Activated naive CD4-positive, alpha-beta T cell (primary cell): ENCODE measurements around the gene CTBP2.
"Not testable (repeated sequence)": the region's sequence is repeated elsewhere in the genome, so short reads cannot be mapped to it uniquely, and the experiment has no call there.

Source experiments
- DNase-seq, 4 experiments: peaks; one replicate each; lab custom pipeline; 2025; lab: John Stamatoyannopoulos, UW

CTBP2 gene

DNA sequence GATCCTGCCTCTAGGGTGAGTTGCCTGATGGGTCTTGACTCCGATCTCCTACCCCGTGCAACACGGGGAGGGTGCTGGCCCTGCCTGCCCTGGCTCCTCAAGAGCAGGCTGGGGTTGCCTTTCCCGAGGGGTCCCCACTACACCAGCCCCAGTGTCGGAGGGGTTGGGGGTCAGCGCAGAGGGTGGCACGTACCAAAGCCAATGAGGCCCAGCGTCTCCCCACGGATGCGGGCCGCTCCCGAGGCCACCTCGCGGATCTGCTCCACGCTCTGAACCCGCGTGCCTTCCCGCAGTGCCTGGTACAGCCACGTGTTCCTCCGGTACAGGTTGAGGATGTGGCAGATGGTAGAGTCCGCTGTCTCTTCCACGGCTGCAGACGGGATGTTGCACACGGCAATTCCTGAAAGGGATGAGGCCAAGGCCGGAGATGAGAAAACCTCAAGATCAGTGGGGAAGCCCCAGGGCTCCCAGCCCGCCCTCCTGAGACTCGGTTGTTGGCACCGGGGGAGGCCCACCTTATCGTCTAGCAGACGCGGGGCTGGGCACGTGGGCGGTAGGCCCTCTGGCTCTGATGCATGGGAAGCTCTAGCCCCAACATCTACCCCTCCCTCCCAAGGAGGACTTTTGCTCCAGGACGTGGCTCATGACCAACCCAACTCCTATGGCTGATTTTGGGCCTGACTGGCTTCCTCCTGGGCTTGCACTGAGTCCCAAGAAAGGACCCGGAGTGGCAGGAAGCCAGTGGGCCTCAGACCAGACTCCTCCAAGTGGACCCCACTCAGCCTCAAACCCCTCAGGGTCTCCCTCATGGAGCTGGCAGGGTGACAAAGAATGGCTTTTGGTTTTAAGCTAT lies 162.4 kb downstream of the CTBP2 start:
- DNase-seq, result no peak

DNA sequence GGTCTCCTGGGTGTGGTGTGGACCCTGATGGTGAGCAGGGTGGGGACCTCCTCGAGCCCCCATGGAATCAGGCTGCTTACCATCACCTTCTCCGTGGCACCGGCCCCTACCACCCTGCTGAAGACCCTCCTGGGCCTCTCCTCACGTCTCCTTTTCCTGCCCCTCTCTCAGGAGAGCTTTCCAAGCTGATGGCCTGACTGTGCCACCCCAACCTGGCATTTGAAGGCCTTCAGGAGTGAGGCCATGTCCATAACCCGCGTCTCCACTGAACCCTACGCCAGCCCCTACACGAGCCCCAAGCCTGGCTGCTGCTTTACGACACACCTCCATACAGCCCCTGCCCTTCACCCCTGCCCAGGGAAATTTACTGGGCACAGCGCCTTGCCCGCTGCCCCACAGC lies 163.1 kb downstream of the CTBP2 start:
- DNase-seq, result no peak

DNA sequence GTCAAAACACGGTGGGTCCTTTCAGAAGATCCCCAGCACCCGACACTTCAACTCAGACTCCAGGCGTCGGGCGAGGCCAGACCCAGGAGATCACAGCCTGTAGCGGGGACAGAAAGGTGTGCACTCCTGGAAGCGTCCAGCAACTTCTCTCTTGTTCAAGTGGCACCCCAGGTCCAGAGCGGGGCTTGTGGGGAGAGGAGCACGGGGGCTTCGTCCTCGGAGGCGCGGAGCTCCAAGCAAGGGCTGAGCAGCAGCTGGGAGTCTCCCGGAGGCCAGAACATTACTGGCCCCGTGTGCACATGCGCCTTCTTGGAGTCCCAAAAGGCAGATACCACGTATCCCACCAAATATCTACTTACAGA lies 163.5 kb downstream of the CTBP2 start:
- DNase-seq, result no peak

DNA sequence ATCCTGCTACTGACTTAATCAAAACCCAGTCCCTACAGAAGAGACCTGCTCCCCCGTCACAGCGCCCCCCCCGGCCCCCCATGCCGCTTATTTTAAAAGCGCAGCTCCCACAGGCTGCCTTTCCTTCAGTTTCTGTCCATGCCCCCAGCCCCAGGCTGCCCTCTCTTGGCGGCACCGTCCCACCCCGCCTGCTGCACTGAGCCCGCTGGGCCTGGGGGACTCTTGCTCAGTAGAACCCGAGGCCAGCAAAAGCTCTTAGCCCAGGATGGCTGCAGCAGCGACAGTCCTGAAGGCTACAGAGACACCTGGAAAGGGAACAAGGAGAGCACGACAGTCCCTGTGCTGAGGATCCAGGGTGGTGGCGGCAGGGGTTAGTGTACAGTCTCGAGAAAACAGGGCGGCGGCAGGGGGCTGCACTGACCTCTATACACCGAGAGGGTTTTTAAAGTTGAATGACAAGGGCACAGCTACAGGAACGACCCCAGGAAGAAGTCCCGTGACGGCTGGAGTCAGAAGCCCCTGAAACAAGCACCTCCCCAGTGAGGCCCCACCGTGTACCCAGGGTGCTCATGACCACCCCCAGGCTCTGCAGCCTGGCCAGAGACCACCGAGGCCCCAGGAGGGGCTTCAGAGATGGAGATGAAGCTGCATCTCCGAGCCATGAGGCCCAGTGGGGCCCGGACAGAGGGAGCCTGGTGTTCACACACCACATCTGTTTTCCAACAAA lies 164.1 kb downstream of the CTBP2 start:
- DNase-seq, result no peak

DNA sequence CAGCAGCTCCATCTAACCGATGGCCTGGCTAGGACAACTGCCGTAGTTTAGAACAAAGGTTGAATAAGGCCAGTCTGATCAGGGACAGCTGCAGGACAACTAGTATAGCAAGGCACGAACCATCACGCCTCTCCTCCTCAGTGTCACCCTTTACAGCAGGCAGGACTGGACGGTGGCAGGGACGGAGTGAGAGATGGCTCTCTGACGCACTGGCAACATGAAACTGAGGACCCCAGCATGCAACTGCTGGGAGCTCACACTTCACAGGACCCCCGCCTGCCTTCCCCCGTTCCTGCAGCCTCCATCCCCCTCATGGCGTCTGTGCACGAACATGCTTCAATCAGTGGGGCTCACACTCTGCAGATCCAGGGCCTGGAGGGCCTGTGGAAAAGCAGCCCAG lies 164.8 kb downstream of the CTBP2 start:
- no peak for DNase-seq

DNA sequence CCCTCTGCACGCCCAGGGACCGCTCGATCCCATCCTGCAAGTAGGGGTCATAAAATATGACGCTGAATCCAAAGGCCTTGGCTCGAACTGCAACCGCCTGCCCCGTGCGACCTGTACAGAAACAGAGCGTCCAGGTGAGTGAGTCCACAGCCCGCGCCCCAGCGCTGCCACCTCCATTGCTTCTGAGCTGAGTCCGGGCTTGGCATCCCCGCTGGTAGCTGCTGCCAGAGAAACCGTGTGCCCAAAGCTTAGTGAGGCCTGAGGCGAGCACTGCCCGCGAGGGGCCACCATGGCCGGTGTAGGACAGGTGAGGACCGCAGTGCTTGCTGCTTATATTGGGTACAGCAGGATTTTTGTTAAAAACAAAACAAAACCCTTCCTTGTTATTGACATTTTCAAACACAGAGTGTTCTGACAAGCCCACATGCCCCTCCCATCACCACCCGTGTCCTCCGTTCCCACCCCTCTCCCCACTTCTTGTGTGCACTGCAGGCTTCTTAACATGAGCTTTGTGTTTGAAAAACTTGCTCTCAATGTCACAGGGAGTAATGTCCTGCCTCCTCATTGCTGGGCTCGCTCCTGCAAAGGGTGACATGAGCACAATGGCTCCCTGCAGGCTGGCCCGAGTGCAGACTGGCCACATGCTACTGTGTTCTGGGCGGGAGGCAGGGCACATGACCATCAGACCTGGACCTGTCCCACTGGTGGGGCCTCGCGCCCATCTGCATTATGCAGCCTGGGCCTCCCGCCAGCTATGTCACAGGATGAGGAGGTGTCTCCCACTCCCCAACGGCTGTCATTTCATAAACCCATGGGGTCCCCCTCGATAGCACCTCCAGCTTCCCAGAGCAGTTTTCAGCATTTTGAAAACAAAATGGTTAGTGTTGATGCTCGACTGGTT lies 165.5 kb downstream of the CTBP2 start:
- DNase-seq, result no peak

DNA sequence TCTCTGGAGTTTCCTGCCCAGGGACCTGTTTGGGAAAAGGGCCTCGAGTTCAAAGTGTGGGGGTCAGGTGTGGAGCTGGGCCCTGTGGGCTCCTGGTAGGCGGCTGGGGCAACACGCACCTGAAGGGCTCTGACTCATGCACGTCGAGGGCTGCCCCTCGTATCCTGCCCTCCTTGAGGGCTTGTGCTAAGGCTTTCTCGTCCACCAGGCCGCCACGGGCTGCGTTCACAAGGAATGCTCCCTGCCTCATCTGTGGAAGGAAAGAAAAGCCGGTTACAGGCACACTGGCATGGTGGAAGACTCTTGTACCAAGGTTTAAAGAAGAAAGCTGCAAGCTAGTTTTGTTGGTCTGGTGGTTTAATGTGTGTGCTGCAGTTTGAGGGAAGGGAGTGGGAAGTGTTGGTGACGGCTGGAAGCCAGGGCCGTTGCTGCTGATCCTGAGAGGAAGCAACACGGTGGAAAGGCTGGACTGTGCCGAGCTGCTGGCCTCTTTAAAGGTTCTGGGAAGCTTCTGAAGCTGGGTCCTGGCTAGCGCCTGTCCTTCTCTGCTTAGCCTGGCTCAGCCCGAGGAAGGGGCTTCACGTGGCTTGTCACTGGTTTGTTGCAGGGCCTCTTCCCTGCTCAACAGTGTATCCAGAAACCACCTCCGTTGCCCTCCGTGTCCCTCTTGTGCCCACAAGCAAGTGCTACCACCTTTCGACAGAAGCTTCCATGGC lies 166.5 kb downstream of the CTBP2 start:
- no peak for DNase-seq

DNA sequence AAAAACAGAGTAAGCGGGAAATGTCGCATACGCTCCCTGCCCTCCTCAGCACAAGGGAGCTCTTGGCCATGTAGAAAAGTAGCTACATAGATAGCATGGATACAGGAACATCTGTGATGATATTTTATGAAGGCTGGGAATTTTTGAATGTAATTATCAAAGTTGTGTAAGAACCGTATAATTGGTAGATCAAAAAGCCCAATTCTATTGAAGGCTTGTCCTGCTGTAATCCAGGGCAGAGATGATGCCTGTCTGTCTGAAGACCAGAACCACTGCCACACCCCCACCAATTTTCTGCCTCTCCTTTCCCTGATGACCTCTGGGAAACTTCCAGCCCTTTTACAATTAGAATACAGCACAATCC lies 167.0 kb downstream of the CTBP2 start:
- DNase-seq, result no peak

DNA sequence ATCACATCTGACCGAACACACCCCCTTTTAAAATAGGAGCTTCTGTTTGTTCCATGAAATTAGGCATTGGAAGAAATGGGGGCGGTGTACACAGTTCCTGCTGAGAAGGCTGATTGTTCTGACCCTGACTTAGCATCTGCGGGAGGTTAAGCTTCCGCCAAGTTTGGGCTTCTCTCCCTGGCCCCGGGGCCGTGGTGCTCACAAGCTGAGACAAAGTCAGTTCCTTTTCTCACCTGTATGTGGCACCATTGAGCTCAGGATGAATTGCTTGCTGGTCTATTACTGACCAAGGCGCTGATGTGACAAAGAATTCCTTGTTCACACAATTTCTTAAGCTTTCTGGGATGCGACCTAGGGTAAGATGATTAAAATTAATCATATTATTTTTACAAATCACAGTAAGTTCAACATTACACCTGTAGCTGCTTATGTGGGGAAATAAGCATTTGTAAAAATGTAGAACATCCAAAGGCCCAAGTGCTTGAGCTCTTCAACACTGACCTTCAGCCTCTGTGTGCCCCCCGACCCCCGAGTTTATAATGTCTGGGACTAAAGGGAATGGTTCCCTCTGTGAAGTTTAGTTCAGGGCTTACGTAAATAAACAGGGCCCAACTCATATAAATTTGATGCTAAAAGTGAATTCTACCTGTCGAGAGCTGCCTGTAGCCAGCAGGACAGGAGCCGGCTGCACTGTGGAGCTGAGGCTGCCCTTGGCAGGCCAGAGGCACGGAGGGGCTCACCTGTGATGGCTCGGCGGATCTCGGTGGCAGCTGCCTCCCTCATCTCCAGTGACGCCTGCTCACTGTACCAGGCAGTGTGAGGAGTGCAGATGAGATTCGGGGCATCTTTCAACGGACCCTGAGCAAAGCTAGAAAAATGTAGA lies 167.7 kb downstream of the CTBP2 start:
- DNase-seq, result no peak

DNA sequence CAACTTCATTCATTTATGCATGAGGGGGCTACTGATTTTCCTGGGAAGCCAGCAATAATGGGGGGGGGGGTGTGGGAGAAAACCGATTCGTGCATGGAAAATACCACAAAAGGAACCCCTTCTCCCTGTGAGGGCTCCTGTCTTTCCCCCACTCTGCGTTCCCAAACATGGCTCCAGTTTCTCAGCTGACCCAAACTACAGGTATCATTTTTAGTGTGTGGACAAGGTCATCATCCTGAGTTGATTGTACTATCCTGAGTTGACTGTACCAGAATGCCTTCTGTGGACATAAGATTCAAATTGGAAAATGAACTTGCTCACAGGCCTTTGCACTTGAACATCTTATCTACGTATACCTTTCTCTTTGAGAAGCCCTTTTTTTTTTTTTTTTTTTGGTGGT lies 168.5 kb downstream of the CTBP2 start:
- DNase-seq, result no peak

DNA sequence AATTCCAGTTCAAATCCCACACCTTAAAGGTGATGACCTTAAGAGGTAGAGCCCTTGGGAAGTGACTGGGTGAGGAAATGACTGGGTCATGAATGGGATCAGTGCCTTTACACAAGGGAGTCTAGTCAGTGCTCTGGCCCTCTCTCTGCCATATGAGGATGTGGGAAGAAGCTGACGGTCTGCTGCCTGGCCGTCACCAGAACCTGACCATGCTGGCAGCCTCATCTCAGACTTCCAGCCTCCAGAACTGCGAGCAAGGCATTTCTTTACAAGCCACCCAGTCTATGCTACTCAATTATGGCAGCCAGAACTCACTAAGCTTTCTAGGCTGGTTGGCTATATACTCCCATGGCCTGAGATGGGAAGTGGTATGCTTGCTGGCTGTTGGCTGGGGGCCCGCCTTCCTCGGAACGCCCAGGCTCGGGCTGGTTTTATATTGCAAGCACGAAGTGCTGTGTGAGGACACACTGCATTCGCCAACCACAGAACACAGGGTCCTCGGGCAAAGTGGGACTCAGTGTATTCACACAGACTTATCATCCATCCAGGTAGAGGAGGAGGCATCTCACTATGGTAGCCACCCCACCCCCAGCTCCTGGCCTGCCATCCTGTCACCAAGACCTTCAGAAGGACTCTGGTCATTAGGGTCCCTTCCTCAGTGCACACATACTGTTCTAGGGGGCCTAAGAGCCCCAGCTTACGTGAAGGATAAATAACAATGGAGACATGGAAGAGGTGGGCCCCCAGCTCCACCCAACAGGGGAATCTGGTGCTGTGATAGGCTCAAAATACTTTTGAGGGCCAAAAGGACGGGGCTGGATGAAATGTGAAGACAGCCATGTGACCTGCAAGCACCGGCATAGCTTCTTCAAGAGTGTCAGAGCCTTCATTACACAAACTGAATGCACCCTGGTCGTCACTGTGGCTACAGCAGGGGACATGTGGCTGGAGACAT lies 169.4 kb downstream of the CTBP2 start:
- DNase-seq, result no peak

DNA sequence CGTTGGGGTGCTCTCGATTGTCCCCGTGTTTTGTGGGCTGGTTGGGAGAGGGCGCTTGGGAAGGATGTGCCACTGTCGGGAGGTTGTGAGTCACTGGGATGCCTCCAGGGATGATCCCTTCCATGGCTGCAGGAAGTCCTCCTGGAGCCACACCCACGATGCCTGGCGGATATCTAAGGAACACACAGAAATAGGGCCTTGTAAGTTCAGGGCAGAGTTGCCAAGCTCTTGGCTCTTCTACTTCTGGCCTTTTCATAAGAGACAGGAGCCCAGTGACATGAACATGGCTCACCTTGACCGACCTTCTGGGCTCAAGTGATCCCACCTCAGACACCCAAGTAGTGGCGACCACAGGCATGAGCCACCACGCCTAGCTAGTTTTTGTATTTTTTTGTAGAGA lies 170.8 kb downstream of the CTBP2 start:
- no peak for DNase-seq

DNA sequence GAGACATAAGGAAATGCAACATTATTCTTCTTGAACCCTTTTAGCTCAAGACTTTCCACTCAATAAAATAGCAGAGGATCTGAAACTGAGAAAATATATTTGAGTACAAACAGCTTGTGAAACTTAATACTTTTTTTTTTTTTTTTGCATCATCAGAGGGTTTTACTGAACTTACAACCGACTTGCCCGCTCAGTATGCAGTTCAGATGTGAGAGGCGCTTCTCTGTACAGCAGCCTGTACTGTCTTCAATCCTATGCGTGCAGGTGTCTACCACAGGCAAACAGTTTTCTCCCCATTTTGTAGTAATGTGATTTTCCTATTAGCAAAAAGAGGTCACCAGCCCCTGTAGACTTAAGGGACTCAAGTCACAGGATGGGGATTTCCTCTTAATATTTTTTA lies 171.6 kb downstream of the CTBP2 start:
- DNase-seq, result not testable (repeated sequence)

DNA sequence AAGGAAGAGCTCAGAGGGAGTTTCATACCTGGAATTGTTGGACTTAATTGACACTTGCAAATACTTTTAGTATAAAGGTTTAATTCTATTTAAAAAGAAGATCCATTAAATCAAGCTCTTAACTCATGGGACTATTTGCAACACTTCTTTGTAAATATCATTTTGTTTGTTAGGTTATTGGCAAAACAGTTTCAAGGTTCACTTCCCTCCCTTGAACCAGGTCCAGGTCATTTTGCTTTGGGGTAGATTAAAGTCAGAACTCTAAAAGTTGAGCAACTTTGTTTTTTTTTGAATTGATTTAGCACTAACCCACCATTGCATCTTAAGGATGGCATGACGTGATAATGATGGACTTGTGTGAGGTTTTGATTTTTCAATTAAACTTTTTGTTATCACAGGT lies 172.6 kb downstream of the CTBP2 start:
- no peak for DNase-seq

DNA sequence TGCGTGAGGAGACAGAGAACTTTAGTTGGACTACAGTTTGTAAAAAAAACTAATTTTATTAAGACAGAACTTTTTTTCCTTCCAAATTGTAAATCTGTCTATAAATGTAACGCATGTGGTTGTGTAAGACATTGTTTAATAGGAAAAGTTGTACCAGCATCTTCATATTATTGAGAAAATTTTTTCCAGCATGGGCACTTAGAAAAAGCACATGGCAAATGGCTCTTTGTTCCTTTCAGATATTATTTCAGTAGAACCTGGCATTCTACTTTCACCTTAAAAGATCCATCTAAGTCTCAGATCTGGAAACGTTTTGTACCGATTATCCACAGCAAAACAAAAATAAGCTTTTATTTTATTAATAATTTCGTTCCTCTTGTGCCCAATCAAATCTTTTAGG lies 175.2 kb downstream of the CTBP2 start:
- no peak for DNase-seq

DNA sequence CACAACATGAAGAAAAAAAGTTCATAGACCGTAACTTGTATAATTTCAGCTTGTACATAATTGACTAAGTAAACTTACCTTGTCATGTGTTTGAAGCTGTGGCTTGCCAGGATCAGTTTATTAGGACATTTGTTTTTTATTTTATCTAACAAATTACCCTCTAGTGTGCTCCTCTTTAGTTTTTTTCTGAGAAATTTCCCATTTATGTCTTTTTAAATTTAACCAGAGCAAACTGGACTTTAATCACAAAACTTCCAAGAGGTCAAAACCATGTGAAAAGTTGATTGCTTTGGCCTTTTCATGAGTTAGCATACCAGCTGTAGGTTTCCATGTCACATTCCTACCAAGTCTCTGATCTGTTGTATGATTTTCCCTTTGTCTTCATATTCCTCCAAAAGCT lies 176.0 kb downstream of the CTBP2 start:
- DNase-seq, result no peak

DNA sequence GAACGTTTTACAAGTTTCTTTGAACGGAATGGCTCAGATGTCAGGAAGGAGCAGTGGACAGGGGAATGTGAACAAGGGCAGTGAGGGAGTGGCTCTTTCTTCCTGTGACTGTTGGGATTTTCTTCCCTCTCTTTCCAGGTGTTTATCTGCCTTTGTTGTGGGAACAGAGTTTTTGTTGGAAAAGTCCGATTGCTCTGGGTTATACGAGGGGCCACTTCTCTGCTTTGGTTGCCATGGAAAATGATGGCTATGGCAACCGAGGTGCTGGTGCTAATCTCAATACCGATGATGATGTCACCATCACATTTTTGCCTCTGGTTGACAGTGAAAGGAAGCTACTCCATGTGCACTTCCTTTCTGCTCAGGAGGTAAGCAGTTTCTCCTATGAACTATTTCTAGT lies 177.0 kb downstream of the CTBP2 start:
- DNase-seq, result no peak

DNA sequence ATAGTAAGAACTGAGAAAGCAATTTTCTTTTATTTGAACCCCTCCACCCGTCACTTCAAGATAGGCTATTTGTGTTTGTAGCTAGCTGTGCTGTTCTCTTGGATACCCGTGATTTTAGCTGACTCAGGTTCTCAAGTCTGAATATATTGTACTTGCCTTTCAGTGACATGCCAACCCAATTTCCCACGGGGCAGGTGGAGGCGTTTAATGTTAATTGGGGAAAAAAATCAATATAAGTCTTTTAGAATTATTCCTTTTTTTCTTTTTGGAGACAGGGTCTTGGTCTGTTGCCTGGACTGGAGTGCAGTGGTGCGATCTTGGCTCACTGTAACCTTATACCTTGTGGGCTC lies 182.0 kb downstream of the CTBP2 start:
- no peak for DNase-seq

DNA sequence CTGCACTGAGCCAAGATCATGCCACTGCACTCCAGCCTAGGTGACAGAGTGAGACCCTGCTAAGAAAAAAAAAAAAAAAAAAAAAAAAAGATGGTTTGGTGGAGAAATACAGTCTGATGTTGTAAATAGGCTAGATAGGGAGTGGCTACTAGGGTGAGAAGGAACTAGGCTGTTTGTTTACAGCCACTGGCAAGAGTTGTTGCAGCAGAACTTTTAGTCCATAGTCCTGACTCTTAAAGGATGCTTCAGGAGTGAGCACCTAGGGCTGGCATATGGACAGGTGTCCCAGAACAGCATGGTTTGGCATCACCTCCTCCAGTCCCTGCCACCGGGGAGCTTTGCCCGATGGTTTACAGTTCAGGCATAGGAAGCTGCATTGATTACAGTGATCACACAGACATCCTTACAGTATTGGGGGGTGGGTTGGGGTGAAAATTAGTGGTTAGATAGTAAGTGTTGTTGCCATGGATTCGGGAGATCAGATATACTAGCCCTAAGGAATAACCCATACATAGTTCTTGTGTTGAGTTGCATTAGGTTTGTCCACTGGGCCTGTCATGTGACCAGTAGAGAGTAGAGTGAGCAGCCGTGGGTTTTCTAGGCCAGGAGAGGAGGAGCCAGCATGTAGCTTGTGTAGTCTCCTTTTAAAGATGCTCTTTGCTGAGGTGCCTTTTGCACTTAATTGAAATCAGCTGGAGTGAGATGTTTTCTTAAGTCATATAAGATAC lies 182.6 kb downstream of the CTBP2 start:
- DNase-seq, result no peak
